SK-N-MC (cell line): Measurements from ENCODE around the gene ZNF536.

Source experiments
- EZH2 ChIP-seq: fragments of 200-600 bp; sonication (generic); IDR thresholded peaks from one replicate; pipeline ENCODE4 v1.6.1; 2017; ENCODE audit warnings: antibody characterized with exemption
- FOXP2 ChIP-seq: optimal IDR thresholded peaks from 2 replicates; pipeline ENCODE3; 2011; ENCODE audit warnings: mild to moderate bottlenecking, moderate library complexity; ENCODE audit not compliant: insufficient read depth; ENCODE audit errors: extremely low read length, control extremely low read depth
- POLR2AphosphoS5 ChIP-seq: IDR thresholded peaks from 2 replicates; pipeline ENCODE4 v1.6.1; 2012; ENCODE audit warnings: mild to moderate bottlenecking, low read depth, low read length, borderline replicate concordance

DNA sequence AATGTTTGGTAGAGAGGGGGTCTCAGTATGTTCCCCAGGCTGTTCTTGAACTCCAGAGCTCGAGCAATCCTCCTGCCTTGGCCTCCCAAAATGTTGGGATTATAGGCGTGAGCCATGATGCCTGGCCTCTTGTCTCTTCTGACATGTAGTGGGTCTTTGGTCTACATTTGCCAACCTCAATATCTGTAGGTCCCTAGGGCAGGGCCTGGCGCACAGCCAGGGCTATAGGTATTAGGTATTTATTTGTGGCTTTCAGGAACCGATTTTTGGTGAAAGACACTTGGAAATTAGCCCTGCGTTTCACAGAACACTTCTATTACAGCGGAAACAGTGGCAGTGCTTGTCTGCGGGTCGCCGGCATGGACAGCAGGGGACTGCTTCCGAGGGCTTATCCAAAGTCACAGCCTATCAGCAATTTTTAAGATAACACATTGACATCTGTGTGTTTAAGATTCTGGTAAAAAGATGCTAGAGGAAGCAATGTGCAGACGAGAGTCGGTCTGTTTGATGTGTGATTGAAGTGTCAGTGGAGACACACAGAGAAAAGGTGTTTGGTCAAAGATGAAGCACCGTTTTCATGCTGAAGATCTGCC is 14.5 kb downstream of the ZNF536 start:
- TF ChIP-seq POLR2AphosphoS5 = no peak
- no peak for TF ChIP-seq EZH2
- no peak for TF ChIP-seq FOXP2
